Panc1 (cell line): ENCODE measurements around the gene OTUD3.

Source experiments
- SIN3A ChIP-seq: IDR thresholded peaks from 2 replicates; pipeline ENCODE4 v1.6.1; 2012; ENCODE audit warnings: low read depth, mild to moderate bottlenecking, low read length, moderate library complexity, borderline replicate concordance; ENCODE audit not compliant: insufficient read depth
- TF ChIP-seq, protein P1 (sequence below): fragments of 450-650 bp; IDR thresholded peaks from 2 replicates; pipeline ENCODE4 v1.5.1; 2017; ENCODE audit warnings: mild to moderate bottlenecking
- TF ChIP-seq, protein P2 (sequence below), 2 experiments: IDR thresholded peaks; 2 replicates each; pipeline ENCODE4 v1.6.1; 2011 to 2012; ENCODE audit warnings: low read depth in 2 of 2, control low read depth in 1 of 2, low read length in 1 of 2, mild to moderate bottlenecking in 1 of 2, moderate library complexity in 1 of 2; ENCODE audit not compliant: insufficient read depth in 1 of 2

DNA sequence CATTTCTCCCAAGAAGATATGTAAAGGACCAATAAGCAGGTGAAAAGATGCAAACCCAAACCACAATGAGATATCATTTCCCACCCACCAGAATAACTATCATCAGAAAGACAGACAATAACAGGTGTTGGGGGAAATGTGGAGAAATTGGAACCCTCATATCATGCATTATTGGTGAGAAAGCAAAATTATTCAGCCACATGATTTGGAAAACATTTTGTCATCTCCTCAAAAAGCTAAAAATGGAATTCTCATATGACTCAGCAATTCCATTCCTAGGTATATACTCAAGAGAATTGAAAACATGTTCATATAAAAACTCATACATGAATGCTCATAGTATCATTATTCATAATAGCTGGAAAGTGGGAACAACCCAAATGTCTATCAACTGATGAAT is 42.0 kb upstream of the OTUD3 start:
- TF ChIP-seq, protein P1, sequence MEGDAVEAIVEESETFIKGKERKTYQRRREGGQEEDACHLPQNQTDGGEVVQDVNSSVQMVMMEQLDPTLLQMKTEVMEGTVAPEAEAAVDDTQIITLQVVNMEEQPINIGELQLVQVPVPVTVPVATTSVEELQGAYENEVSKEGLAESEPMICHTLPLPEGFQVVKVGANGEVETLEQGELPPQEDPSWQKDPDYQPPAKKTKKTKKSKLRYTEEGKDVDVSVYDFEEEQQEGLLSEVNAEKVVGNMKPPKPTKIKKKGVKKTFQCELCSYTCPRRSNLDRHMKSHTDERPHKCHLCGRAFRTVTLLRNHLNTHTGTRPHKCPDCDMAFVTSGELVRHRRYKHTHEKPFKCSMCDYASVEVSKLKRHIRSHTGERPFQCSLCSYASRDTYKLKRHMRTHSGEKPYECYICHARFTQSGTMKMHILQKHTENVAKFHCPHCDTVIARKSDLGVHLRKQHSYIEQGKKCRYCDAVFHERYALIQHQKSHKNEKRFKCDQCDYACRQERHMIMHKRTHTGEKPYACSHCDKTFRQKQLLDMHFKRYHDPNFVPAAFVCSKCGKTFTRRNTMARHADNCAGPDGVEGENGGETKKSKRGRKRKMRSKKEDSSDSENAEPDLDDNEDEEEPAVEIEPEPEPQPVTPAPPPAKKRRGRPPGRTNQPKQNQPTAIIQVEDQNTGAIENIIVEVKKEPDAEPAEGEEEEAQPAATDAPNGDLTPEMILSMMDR = no peak
- TF ChIP-seq SIN3A = no peak
- TF ChIP-seq, protein P2, sequence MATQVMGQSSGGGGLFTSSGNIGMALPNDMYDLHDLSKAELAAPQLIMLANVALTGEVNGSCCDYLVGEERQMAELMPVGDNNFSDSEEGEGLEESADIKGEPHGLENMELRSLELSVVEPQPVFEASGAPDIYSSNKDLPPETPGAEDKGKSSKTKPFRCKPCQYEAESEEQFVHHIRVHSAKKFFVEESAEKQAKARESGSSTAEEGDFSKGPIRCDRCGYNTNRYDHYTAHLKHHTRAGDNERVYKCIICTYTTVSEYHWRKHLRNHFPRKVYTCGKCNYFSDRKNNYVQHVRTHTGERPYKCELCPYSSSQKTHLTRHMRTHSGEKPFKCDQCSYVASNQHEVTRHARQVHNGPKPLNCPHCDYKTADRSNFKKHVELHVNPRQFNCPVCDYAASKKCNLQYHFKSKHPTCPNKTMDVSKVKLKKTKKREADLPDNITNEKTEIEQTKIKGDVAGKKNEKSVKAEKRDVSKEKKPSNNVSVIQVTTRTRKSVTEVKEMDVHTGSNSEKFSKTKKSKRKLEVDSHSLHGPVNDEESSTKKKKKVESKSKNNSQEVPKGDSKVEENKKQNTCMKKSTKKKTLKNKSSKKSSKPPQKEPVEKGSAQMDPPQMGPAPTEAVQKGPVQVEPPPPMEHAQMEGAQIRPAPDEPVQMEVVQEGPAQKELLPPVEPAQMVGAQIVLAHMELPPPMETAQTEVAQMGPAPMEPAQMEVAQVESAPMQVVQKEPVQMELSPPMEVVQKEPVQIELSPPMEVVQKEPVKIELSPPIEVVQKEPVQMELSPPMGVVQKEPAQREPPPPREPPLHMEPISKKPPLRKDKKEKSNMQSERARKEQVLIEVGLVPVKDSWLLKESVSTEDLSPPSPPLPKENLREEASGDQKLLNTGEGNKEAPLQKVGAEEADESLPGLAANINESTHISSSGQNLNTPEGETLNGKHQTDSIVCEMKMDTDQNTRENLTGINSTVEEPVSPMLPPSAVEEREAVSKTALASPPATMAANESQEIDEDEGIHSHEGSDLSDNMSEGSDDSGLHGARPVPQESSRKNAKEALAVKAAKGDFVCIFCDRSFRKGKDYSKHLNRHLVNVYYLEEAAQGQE (IDR thresholded peaks at IDR 0.05; ENCODE audit: insufficient read depth in 1 of 2, low read depth in 2 of 2, low read length in 1 of 2) = no peak
